ENCODE results near the gene WDFY2.

GRCh38 chr13:51624207-51624606 is 39.9 kb downstream of the WDFY2 start:
- TF ChIP-seq GATA2 (IDR thresholded peaks at IDR 0.05; ENCODE audit: low read depth, low read length) (no peak), GATA3 (IDR thresholded peaks at IDR 0.05; ENCODE audit: low read depth, low read length) (no peak)

All from SH-SY5Y (cell line).